CD4-positive, alpha-beta T cell treated with Interleukin-6 at 100 ng/mL for 8 hours (primary cell): Measurements from ENCODE around the gene YJEFN3.

Experiments
- DNase-seq: peaks from one replicate; pipeline ENCODE4 v3.0.0-alpha.2; 2020; ENCODE audit warnings: mixed read lengths, low spot score

The YJEFN3 gene, protein sequence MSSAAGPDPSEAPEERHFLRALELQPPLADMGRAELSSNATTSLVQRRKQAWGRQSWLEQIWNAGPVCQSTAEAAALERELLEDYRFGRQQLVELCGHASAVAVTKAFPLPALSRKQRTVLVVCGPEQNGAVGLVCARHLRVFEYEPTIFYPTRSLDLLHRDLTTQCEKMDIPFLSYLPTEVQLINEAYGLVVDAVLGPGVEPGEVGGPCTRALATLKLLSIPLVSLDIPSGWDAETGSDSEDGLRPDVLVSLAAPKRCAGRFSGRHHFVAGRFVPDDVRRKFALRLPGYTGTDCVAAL

GRCh38 chr19:19528721-19529490 lies at the start of gene YJEFN3:
Gene YJEFN3, plus strand, starts transcription at chr19:19528911. Its CDS starts 22 bp downstream, at chr19:19528933.
- no peak for DNase-seq

DNA sequence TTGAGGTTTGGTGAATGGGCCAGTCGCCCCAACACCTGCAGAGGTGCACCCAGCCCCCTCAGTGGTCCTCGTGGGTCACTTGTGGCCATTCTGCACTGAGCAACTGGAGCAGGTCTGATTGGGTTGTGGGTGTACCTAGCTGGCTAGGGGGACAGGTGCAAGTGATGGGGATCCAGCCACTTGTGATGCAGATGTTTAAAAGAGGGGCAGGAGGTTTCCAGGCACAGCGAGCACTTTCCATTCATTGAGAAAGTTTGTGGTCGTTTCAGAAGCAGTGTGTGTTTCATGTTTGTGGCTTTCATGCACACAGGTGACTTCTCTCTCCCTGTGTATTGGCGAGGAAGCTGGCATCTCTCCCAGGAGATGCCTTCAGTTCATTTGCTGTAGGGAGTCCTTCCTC lies 48.0 kb upstream of the YJEFN3 start:
- no peak for DNase-seq

DNA sequence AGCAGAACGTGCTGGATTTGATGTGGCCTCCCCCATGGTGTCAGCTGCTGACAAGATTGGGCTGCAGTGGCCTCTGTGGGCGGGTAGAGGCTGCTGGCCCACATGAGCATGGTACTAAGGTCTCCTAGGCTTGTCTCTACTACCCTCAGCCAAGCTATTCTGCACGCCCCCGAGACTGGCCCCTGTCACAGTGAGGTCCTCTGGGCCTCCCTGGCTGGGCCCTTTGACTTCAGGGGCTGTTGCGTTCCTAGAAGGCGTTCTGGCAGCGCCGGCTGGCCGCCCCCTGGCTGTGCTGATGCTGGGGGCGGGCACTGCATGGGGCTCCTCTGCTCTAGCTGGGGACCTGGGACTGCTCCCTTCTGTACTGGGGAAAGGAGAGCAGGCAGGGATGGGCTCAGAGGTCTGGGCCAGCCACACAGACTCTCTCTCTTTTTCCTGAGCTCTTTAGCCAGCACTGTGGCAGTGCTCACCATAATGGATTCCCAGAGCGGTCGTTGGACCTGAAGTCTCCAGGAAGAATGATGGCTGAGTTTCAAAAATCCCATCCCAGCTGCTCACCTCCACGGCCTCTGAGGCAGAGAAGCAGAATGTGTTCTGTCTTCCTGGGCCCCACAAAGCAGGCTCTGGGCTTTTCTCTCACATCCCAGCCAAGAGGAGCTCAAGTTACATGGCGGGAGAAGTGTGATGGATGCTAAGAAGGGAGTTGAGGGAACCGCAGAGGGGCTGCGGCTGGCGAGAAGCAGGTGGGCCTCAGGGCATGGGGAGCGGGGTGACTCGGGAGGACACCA lies 45.7 kb upstream of the YJEFN3 start:
- no peak for DNase-seq

- no peak for DNase-seq
Measured at GRCh38 chr19:19485161-19485997, 43.3 kb upstream of the YJEFN3 start.

- DNase-seq = no peak
Measured at GRCh38 chr19:19485998-19486290, 42.8 kb upstream of the YJEFN3 start.

DNA sequence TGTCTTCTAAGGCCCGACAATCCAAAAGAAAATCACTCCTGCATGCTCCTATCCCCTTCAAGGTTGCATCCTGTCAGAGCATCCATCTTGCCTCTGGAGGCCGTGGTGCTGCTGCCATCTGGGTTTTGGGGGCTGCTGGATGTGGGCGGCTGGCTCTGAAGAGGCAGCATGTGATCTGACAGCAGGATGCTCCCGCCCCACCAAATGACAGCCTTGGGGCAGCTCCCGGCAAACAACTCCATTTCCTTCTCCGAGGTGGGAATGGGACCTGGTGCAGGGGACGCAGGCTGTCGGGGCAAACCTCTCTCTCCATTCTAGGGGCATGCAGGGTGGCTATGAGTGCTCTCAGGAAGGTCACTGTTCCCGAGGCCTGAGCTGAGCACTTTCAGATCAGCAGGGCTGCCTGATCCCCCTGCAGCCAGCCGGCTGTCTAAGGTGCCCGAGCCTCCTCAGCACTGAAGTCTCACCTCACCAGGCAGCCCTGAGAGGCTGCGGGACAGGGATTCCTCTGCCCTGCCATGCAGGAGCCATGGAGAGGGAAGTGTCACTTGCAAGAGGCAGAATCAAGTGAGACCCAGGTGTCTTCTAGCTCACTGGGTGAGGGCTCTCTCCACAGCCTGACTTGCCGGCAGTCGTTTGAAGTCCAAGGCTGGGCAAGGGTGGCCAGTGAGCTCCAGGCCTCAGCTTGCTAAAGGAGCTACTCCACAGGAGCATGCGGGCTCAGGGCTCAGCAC lies 42.2 kb upstream of the YJEFN3 start:
- DNase-seq = no peak

DNA sequence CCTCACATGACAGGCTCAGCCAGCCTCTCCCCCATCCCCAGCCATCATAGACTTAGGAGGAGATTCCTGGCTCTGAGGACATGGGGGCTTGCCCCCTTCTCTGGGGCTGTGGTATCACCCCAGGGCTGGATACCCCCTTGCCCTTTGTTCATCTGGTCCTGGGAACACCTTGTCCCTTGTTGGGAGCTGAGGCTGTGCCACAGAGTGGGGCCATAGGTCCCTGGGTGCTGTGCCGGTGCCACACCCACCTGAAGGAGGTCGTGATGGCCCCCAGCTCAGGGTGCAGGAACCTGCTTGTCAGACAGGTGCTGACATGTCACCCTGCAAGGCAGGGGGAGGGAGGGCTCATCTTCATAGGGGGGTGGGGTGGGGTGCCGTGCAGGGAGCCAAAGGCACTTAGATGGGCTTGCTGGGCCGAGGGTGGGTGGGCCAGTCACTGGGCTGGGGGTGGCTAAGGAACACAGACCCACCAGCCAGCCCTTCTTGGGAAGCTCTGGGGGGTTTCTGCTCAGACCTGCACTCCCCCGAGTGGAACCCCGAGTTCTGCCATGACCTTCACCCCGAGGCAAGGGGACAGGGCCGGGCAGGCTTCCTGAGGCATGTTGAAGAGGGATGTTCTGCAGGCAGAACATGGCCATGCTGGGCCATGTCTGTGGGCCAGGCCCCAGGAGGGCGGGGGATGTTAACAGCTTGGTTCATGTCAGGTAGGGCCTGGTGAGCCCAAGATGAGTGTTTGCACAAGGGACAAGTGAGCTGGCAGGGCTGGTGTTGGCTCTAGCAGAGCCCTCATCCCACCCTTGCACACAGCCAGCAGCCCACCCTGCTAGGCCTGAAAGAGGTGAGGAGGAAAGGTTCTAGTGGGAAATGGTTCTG lies 41.4 kb upstream of the YJEFN3 start:
- DNase-seq = no peak

DNA sequence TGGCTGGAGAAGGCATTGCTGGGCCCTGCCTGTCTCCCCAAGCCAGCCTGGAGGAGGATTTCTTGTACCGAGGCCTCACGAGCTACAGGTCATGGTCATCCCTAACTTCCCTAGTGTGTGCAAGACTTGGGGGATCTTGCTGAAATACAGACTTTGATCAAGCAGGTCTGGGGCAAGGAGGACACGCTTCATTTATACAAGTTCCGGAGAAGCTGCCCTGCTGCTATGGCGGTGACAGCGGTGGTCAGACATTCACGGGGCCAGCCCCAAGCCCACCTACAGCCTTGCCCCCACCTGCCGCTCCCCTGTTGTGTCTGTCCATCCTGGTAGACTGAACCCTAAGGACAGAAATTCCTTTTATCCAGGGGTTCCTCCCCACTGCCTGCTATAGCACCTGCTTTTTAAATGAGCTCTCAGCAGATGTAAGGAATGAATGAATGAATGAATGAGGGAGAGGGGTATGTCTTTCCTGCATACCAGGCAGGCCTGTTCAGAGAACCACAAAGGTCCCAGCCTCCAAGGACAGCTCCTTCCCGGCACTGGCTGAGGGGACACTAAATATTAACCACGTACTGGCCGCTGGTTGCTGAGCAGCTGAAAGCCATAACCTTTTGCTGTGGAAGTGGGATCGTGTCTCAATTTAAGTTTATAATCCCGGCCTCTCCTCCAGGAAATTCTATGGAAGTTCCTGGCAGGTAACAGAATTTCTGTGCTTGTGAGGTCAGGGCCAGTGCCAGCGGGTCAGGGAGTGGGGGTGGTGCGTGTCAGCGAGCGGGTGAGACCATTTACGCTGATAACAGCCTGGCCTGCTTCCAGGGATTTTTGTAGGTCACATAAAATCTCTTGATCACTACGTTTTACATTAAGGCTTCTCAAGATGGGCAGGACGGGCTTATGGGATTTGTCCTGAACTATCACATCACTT lies 40.5 kb upstream of the YJEFN3 start:
- DNase-seq = no peak

GRCh38 chr19:19488875-19489690 lies 39.6 kb upstream of the YJEFN3 start:
- peak; percentile 95 for DNase-seq

- no peak for DNase-seq
Measured at GRCh38 chr19:19489804-19490204, 38.9 kb upstream of the YJEFN3 start.

DNA sequence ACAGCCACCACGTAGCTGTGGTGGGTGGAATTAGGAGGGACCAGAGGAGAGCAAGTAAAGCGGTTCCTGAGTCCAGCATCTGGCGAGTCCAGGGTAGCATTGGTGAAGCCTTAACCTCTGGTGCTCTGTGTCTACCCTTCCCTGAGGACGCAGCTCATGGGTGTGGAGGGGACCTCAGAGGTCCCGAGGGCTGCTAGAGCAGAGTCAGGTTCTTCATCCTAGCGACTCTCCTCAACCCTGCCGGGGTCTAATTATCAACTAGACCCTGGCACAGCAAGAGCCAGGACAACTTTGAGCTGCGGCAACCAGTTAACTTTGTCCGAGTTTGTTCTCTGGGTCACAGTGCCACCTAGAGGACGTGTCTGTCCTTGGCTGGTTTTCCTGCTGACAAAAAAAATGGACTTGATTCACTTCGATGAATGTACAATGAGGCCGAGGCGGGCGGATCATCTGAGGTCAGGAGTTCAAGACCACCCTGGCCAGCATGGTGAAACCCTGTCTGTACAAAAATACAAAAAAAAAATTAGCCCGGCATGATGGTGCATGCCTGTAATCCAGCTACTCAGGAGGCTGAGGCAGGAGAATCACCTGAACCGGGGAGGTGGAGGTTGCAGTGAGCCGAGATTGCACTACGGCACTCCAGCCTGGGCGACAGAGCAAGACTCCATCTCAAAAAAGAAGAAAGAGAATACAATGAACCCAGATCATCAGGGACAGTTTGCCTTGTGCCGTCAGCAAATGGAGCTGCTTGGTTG lies 38.3 kb upstream of the YJEFN3 start:
- DNase-seq = peak; percentile 82

- no peak for DNase-seq
Measured at GRCh38 chr19:19491321-19492025, 37.2 kb upstream of the YJEFN3 start.

DNA sequence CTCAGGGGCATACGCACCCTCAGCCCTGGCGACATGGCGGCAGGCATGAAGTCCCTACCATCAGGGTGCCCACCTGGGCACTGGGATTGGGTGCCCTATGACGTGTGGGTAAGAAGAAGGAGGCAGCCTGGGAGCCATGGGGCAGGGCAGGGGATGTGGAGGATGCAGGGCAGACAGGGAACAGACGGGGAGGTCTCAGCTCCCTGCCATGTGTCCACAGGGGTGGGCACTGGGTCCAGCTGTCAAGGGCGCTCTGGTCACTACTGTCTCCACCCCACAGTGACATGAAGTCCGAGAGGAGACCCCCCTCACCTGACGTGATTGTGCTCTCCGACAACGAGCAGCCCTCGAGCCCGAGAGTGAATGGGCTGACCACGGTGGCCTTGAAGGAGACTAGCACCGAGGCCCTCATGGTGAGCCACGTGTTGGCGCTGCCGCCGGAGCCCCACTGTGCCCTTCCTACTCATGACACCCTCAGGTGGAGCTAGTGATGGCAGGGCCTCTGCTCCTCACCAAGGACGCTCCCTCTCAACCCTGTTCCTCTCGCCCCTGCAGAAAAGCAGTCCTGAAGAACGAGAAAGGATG lies 36.6 kb upstream of the YJEFN3 start:
- DNase-seq = no peak

DNA sequence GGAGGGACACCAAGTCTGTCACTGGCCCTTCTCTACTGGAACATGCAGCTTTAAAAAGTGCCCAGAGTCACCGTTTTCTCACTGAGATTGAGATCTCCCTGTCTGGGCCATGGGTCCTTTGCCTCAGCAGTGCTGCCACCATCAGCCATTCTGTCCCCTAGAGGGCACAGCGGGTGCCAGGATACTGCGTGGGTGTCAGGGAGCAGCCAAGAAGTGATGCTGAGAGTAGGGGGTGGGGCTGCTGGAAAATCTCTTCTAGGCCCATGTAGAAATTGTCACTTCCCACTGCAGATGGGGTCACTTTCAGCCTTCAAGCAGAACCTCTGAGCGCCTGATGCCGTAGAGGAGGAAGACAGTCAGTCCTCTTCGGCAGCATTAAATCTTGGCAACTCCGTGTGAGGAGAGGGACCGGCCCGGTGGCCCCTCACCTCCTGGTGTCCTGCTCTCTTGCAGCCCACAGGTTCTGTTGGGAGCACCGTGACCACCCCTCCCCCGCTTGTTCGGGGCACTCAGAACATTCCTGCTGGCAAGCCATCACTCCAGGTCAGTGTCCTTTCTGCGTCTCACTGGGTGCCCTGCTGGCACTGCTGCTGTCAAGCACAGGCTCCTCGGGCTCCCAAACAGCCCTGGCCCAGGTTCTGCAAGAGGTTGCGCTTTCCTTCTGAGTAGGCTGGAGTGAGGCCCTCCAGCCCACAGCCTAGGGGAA lies 34.7 kb upstream of the YJEFN3 start:
- no peak for DNase-seq

DNA sequence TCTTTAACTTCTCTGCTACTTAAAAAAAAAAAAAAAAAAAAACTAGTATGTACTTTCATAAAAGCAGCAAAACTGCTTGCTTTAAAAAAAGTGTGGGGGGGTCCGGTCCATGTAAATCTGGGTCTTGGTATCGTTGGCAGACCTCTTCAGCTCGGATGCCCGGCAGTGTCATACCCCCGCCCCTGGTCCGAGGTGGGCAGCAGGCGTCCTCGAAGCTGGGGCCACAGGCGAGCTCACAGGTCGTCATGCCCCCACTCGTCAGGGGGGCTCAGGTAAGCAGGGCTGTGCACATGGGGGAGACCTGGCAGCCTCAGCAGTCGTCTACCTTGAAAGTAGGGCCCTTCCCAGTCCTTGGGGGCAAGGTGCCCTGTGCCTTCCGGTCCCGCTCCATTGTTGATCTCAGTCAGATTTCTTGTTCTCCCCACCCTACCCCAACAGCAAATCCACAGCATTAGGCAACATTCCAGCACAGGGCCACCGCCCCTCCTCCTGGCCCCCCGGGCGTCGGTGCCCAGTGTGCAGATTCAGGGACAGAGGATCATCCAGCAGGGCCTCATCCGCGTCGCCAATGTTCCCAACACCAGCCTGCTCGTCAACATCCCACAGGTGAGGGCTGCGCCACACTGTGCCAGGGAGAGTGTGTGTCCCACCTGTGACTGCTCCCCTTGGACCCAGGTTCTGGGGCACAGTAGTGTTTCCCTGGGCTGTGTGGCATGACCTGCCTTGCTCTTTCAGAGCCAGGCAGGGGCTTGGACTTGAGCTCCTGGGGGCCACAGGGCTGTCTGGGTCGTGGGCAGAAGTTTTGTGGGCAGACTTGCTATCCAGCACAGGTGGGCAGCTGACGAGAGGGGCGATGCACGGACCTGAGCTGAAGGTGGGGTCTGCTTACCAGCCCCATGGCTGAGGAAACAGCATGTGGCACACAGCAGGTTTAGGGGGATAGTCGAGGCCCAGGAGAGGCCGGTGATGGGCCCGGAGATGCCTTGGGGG lies 32.8 kb upstream of the YJEFN3 start:
- DNase-seq = no peak
